ENCODE results near the gene SHROOM1. TPM values are rescaled to one million over a fixed set of nuclear protein-coding genes. Genes with fewer than 3 reads are reported as not detected.

The SHROOM1 gene
- total and polyA plus RNA-seq, 2 donors (not counting 1 experiment from before 2014, with no cell fraction given), result 2.9 to 6.1 TPM

GRCh38 chr5:132838516-132839282 lies 8.3 kb upstream of the SHROOM1 start:
- Histone ChIP-seq H3K9me3 (ENCODE audit: control insufficient read depth, insufficient read depth, low read depth, low read length) (no peaks in the 10 kb centered on the region), H3K9ac (ENCODE audit: insufficient read depth, low read length) (no peak overlapping the region), H3K4me3 (replicated peaks in 1 of 4; ENCODE audit: control extremely low read depth in 1 of 4, insufficient read depth in 1 of 4, low read depth in 3 of 4, low read length in 4 of 4) (no peak overlapping the region), H2AFZ (ENCODE audit: low read length) (no peak overlapping the region), H3K4me2 (ENCODE audit: extremely low read depth, insufficient read depth, low read length) (no peak overlapping the region), H3K4me1 (ENCODE audit: control insufficient read depth, extremely low read depth, insufficient read depth, low read length) (peaks cover 13% of the 10 kb centered on the region), H3K27ac (ENCODE audit: insufficient read depth, low read length) (no peak overlapping the region), H3K79me2 (ENCODE audit: control insufficient read depth, insufficient read depth, low read length) (no peaks in the 10 kb centered on the region), H4K20me1 (ENCODE audit: control insufficient read depth, extremely low read depth, insufficient read depth, low read length) (no peaks in the 10 kb centered on the region), H3K27me3 (ENCODE audit: control insufficient read depth, insufficient read depth, low read length) (no peaks in the 10 kb centered on the region), H3K36me3 (ENCODE audit: control insufficient read depth, insufficient read depth, low read length) (no peaks in the 10 kb centered on the region)
- TF ChIP-seq, protein P1, sequence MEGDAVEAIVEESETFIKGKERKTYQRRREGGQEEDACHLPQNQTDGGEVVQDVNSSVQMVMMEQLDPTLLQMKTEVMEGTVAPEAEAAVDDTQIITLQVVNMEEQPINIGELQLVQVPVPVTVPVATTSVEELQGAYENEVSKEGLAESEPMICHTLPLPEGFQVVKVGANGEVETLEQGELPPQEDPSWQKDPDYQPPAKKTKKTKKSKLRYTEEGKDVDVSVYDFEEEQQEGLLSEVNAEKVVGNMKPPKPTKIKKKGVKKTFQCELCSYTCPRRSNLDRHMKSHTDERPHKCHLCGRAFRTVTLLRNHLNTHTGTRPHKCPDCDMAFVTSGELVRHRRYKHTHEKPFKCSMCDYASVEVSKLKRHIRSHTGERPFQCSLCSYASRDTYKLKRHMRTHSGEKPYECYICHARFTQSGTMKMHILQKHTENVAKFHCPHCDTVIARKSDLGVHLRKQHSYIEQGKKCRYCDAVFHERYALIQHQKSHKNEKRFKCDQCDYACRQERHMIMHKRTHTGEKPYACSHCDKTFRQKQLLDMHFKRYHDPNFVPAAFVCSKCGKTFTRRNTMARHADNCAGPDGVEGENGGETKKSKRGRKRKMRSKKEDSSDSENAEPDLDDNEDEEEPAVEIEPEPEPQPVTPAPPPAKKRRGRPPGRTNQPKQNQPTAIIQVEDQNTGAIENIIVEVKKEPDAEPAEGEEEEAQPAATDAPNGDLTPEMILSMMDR (conservative IDR thresholded peaks at IDR 0.05 in 1 of 2, IDR thresholded peaks at IDR 0.05 in 1 of 2; ENCODE audit: low read depth in 1 of 2, low read length in 2 of 2), result no peak
- no peak for TF ChIP-seq EZH2 (IDR thresholded peaks at IDR 0.05; ENCODE audit: low read length, missing control alignments)
- no peak for DNase-seq (ENCODE audit: low read depth in 2 of 2)

DNA sequence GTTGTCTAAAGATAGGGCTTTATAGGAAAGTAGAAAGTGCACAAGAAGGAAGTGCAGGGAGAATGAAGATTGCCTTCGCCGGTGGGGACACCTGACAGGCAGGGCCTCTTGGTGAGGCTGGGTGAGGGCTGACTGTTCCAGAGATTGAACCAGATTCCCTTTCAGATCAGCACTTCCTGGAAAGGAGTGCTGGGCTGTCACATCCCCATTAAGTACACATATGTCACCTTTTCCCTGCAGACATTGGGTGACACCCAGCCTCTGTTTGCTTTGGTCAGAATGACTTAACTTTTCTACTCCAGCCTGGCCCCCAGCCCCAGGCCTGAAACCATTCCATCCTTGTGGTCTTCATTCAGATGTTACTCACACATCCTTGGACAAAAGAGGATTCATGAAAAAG lies 7.4 kb upstream of the SHROOM1 start:
- Histone ChIP-seq H4K20me1 (ENCODE audit: control insufficient read depth, extremely low read depth, insufficient read depth, low read length) (no peaks in the 10 kb centered on the region), H3K9ac (ENCODE audit: insufficient read depth, low read length) (no peak overlapping the region), H3K4me1 (ENCODE audit: control insufficient read depth, extremely low read depth, insufficient read depth, low read length) (peaks cover 13% of the 10 kb centered on the region), H3K36me3 (ENCODE audit: control insufficient read depth, insufficient read depth, low read length) (no peaks in the 10 kb centered on the region), H2AFZ (ENCODE audit: low read length) (no peak overlapping the region), H3K4me2 (ENCODE audit: extremely low read depth, insufficient read depth, low read length) (no peak overlapping the region), H3K9me3 (ENCODE audit: control insufficient read depth, insufficient read depth, low read depth, low read length) (no peaks in the 10 kb centered on the region), H3K79me2 (ENCODE audit: control insufficient read depth, insufficient read depth, low read length) (no peaks in the 10 kb centered on the region), H3K4me3 (replicated peaks in 1 of 4; ENCODE audit: control extremely low read depth in 1 of 4, insufficient read depth in 1 of 4, low read depth in 3 of 4, low read length in 4 of 4) (no peak overlapping the region), H3K27ac (ENCODE audit: insufficient read depth, low read length) (no peak overlapping the region), H3K27me3 (ENCODE audit: control insufficient read depth, insufficient read depth, low read length) (no peaks in the 10 kb centered on the region)
- no peak for DNase-seq (ENCODE audit: low read depth in 2 of 2)
- no peak for TF ChIP-seq EZH2 (IDR thresholded peaks at IDR 0.05; ENCODE audit: low read length, missing control alignments)
- TF ChIP-seq, protein P1 (conservative IDR thresholded peaks at IDR 0.05 in 1 of 2, IDR thresholded peaks at IDR 0.05 in 1 of 2; ENCODE audit: low read depth in 1 of 2, low read length in 2 of 2), result no peak

DNA sequence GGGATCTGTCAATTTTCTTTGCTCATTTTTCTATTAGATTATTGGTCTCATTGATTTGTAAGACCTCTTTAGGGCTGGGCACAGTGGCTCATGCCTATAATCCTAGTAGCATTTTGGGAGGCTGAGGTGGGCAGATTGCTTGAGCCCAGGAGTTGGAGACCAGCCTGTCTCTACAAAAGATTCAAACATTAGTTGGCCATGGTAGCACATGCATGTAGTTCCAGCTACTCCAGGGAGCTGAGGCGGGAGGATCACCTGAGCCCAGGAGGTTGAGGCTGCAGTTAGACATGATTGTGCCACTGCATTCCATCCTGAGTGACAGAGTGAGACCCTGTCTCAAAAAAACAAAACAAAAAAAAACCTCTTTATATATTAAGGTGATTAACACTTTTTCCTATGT lies 6.4 kb upstream of the SHROOM1 start:
- H3K36me3 ChIP-seq (ENCODE audit: control insufficient read depth, insufficient read depth, low read length), result no peaks in the 10 kb centered on the region
- no peaks in the 10 kb centered on the region for H4K20me1 ChIP-seq (ENCODE audit: control insufficient read depth, extremely low read depth, insufficient read depth, low read length)
- H3K27me3 ChIP-seq (ENCODE audit: control insufficient read depth, insufficient read depth, low read length), result no peaks in the 10 kb centered on the region
- no peak overlapping the region for H3K4me3 ChIP-seq (replicated peaks in 1 of 4; ENCODE audit: control extremely low read depth in 1 of 4, insufficient read depth in 1 of 4, low read depth in 3 of 4, low read length in 4 of 4)
- H3K79me2 ChIP-seq (ENCODE audit: control insufficient read depth, insufficient read depth, low read length), result no peaks in the 10 kb centered on the region
- H2AFZ ChIP-seq (ENCODE audit: low read length), result no peak overlapping the region
- no peak overlapping the region for H3K4me2 ChIP-seq (ENCODE audit: extremely low read depth, insufficient read depth, low read length)
- H3K9ac ChIP-seq (ENCODE audit: insufficient read depth, low read length), result no peak overlapping the region
- TF ChIP-seq, protein P1 (conservative IDR thresholded peaks at IDR 0.05 in 1 of 2, IDR thresholded peaks at IDR 0.05 in 1 of 2; ENCODE audit: low read depth in 1 of 2, low read length in 2 of 2), result no peak
- TF ChIP-seq EZH2 (IDR thresholded peaks at IDR 0.05; ENCODE audit: low read length, missing control alignments), result no peak
- no peak overlapping the region for H3K27ac ChIP-seq (ENCODE audit: insufficient read depth, low read length)
- DNase-seq (ENCODE audit: low read depth in 2 of 2), result no peak
- peaks cover 13% of the 10 kb centered on the region for H3K4me1 ChIP-seq (ENCODE audit: control insufficient read depth, extremely low read depth, insufficient read depth, low read length)
- no peaks in the 10 kb centered on the region for H3K9me3 ChIP-seq (ENCODE audit: control insufficient read depth, insufficient read depth, low read depth, low read length)
